Endometrium (tissue), 2 donors: ENCODE measurements around the gene EPB41L4B.
"Not testable (repeated sequence)": the region's sequence is repeated elsewhere in the genome, so short reads cannot be mapped to it uniquely, and the experiment has no call there.

Source experiments
- FAIRE-seq: peaks from 2 replicates; lab custom pipeline; 2012; peaks lifted over from hg19 to GRCh38; lab: Jason Lieb, UNC
- donor health status: control.
- donor health status: control.

Gene EPB41L4B

DNA sequence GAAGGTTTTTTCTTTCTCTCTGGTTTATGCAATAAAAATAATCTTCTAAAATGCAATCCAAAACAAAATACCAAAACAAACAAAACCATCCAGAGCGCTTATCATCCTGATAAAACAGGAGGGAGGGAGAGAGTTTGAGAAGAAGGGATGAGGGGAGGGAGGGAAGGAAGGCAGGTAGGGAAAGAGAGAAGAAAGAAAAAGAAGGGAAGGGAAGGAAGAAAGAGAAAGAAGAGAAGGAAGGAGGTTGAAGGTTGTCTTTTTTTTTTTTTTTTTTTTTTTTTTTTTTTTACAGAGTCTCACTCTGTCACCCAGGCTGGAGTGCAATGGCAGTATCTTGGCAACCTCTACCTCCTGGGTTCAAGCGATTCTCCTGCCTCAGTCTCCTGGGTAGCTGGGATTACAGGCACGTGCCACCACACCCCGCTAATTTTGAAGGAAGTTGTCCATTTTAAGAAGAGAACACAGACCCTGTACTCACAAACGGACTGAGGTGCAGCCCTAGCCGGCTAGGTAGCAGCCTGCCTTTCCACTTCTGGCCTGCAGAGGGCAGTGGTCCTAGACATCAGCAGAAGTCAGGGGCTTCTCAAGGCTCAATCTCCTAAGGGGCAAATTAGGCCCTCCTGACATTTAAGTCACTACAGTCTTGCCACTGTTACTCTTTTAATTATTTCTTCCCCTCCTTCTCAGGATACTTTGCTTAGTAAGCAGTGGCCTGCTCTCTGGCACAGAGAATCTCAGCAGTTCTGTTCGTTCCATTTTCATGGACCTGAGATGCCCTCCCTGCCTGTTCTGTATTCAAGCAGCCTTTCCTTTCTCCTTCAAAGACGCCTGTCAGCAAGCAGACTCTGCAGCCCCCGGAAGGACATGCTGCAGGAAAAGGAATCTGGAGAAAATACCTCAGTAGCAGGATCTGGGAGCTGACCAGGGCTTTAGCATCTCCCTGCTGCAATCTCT, 76.4 kb downstream of the EPB41L4B start:
- no peak for FAIRE-seq

DNA sequence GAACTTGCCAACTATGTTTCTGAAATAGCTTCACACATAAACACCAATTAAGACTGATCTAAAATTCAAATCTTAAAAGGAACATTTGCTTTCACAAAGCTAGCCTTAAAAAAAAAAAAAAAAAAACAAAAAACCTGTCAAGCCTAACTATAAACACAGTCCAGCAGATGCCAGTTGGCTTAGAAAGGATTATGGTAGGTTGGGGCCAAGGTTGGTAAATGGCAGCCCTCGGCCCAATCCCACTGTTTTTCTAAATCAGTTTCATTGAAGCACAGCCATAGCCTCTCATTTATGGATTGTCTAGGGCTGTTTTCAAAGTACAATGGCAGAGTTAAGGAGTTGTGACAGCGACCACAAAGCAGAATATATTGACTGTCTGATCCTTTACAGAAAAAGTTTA, 78.1 kb downstream of the EPB41L4B start:
- FAIRE-seq = no peak

DNA sequence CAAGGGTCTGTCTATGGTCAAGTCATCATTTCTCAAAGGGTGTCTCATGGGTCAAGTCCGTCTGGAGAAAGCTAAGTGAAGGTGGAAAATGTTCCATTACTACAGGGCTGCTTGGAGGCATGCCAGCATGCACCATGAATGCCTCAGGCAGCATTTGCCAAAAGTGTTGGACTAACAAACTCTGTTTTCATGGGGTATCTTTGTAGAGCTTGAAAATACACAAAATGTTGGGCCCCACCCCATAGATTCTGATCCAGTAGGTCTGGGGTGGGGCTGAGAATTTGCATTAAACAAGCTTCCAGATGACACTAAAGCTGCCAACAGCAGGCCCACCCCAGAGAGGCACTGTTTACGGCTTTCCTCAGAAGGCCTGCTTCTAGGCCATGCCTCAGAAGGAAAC, 78.8 kb downstream of the EPB41L4B start:
- FAIRE-seq = no peak

DNA sequence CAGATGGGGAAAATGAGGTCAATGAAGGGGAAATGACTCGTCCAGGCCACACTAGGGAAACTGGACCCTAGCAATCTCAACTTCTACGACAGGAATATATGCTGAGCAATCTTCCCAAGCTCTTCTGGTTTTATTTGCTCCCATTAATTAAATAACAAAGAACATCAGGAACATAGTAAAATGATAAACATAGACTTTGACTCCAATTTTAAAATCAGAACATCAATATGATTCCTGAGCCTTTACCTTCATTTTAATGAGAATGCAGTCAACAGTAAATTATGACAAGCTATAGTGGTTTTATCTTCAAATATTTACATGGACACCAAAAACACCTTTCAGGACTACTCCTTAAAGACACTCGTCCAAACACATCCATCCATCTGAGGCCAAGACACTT, 79.7 kb downstream of the EPB41L4B start:
- no peak for FAIRE-seq

DNA sequence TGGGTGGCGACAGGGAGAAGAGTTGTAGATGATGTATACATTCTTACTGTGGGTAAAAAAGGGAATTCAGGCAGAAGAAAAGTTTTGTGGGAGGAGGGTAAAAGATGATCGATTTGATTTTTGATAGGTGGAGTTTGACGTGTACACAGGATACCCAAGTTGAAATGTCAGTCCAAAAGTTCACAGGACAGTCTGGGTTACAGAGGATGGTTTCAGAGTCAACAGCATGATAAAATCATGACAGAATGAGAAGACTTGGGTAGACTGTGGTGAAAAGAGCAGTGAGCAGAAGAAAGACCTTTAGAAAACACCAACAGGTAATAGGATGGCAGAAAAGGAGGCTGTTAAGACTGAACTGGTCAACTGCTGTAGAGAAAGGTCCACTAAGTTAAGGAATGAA, 81.6 kb downstream of the EPB41L4B start:
- FAIRE-seq = no peak

DNA sequence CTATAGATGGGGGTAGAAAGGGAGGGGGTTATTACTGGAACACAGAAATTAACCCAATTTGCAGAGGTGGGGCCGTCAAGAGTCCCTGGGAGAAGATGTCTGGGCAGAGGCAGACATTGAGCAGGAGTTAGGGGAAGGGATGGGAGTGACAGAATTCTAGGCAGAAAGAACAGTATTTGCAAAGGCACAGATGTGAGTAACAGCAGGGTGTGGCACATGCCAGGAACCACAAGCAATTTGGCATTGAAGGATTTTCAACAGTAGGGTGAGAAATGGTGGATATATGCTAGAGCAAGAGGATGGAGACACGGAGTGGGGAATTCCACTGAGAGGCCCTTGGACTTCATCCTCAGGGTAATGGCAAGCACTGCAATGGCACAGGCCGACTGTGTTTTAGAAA, 82.2 kb downstream of the EPB41L4B start:
- no peak for FAIRE-seq

DNA sequence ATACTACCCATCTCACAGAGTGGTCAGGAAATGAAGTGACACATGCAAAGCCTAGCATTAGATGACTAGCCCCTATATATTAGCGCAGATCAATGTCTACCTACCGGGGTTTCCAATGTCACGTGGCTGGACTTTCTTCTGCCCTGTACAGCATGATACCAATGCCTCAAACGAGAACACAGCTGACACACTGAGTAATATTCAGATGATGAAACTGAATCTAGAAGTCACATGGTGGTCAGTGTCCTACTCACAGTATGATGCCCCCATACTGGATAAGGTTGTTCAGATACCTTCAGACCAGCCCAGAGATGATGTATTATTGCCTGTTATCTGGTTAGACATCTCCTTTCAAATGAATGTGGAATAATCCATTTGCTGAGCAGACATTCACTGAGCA, 82.7 kb downstream of the EPB41L4B start:
- no peak for FAIRE-seq

DNA sequence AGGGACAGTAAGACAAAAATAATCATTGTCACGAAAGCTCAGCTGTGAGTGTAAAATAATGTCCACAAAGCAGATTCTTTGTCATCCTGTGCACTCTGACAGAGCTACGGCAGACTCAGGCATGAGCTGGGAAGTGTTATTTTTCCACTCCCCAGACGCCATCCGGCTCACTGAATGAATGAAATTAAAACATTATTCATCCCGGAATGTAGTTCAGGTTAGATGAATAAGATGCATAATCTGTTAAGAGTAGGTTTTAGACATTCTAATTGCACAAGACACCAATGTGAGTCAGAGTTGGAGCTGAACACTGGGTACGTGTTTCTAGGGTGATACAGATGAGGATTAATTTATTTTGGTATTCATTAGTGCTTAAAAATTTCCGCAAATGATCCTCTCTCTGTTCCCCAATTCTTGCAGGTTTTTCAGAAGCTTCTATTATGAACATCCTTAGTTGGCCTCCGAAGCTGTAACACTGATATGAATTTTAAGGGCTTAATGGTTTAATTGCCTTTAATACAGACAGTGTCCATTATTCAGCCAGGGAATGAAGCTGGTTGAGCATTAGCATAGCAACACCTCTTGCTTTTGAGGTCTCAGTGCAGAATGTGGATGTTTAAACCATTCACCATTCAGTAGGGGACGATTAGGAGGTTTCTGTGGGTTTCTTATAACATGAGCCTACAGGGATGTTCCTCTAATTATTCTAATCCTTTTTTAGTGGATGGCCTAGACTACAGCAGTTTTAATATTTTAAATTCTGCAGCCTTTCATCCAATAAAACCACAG, 88.2 kb downstream of the EPB41L4B start:
- FAIRE-seq = no peak

DNA sequence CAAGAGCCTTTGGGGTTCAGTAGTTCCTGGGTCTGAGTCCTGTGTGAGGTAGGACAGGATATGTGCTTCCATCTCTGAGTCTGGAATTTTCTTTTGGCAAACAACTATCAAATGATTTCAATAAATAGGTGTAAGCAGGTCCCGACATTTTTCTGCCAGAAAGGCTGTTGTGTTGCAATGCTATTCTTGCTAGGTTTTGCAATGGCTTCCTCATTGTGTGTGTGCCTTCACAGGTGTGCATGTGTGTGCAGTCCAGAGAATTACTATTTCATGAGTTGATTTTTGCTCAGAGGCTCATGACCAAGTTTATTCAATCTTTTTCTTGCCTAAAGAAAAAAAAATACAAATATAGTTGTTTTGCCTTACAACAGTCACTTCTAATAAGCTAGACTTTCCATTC, 89.3 kb downstream of the EPB41L4B start:
- no peak for FAIRE-seq

DNA sequence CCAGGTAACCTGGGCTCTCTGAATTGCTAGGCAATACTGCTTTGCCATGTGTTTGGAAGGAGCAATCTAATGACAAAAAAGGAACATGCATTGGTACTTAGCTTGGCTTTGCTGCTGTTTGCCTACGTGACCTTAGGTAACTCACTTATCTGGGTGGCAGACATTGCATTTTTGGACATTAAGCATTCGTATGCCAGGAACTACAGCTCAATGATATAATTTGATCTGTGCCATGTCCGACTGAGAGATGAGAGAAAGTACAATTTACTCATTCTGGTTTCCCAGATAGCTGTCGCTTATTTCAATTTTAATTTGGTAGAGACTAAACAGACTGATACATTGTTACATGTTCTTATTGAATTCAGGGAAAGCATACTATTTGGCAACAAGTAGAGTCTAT, 90.6 kb downstream of the EPB41L4B start:
- no peak for FAIRE-seq

DNA sequence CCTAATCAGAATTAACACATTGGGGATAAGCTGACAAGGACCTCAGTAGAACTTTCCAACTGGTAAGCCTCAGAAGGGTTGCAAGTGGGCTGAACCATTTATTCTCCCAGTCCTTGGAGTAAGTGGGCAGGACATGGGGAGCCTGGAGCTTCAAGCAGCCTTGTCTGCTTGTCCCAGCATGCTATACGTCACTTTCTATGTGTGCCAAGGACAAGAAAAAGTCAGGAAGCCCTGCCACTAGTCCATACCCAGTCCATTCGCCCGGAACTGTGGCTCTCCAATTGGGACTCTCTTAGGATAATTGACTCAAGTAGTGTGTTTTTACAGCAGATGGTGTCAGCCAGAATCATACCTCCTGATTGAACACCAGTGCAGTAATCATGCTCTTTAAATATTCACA, 91.2 kb downstream of the EPB41L4B start:
- no peak for FAIRE-seq

DNA sequence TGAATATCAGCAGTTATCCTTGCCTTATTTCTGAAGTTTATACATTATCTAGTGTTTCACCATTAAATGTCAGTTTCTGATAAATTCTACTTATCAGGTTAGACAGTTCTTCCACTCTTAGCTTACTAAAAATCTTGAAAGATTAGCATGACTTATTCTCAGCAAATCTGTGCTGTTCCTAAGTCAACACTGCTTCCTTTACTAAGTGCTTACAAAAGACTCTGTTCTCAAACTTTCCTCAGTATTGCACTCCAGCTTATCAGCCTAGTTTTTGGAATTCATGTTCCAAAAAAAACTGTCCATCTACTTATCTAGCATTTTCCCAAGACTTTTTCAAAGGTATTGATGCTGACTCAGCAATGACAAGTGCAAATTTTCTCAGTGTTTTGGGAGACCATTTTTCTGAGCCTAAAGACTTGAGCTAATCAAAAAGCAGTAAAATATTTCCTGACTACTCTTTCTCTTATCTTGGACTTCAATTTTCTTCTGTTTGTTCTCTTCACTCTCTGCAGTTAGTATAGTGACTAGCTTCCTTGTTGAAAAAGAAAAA, 92.7 kb downstream of the EPB41L4B start:
- no peak for FAIRE-seq

DNA sequence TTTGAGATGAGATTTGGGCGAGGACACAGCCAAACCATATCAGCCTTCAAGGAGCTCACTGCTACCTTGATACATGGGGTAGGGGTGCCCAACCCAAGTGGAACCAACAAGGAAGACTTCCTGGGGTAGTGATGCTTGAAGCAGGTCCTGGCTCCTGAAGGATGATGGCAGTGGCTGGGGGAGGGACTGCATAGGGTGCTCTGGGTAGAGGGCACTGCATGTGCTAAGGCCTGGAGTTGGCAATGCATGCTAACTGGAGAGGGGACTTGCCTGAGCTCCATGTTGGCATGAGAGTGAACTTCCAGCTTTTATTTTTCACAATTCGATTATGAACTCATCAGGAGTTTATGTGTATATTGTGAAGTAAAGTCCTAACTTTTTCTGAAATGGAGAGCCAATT, 95.2 kb downstream of the EPB41L4B start:
- no peak for FAIRE-seq

DNA sequence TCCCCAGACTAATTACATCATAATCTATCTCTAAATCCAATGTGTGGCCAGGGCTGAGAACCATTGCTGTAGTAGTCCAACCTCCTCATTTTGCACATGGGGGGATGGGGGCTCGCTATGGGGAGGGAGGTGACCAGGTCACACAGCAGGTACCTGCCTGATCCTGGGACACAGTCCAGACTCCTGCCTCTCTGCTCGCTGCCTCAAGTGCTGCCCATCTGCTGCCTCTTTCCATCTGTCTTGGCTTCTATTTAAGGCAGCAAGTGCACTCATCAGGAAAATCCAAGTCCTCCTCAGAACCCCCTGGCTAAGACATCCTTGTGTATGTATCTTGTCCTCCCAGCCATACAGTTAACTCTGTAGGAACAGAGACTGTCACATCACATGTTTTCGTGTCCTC, 96.1 kb downstream of the EPB41L4B start:
- no peak for FAIRE-seq

DNA sequence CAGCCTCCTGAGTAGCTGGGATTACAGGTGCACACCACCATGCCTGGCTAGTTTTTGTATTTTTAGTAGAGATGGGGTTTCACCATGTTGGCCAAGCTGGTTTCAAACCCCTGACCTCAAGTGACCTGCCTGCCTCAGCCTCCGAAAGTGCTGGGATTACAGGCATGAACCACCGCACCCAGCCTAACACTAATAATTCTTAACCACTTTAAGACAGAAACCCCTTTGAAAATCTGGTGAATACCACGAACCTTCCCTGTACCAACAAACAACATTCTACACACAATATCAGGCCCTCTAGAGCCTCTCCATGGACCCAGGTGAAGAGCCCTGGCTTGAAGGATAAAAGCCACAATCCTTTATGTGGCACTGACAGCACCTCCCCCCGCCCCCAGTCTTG, 102.6 kb downstream of the EPB41L4B start:
- not testable (repeated sequence) for FAIRE-seq

DNA sequence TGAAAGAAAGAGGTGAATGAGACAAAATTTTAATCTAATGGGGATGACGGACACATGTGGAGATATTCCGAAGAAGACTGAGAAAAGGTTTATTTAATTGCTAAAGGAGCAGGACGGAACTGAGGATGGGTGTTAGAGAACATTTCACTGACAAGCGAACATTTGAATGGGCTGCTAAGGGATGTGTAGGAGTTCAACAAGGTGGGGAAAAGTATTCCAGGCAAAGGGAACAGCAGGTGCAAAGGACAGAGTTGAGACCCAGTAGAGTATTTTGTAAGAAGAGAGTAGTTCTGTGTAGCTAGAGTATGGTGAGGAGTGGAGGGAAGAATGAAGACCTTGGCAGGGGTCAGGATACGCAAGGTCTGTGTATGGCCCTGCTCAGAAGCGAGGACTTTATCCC, 106.4 kb downstream of the EPB41L4B start:
- no peak for FAIRE-seq

DNA sequence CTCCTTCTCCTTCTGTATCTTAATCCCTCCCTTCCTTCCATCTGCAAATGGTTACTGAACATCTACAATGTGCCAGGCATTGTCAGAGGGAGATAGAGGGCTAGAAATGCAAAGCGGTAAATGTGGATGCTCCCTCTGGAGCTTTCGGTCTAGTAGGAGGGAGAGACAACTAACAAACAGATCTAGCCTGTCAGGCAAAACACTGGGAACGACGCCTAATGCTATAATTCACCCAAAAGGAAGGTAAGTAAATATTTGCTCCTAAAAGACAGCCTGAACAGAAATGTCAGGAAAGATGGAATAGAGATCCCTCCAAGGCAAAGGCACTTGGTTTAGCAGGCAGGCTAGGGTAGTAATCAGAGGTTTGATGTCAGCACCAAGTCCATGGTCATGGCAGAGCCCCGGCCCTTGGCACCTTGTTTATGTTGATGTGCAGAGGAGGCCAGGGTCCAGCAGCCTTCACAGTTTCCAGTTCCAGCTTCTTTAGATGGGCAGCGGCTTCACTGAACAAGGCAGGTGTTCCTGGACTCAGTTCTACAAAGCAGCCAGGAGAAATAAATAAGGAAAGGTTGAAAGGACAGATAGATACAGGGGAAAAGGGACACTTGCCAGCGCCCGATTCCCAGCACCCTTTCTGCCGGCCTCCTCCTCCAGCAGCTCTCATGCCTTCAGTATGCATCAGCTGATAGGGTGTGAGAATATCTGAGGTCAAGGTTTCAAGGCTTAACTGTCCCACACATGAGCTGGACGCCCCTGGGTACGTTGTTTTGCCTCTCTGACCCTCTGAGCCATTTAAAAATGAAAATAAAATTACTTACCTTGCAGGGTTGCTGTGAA, 107.4 kb downstream of the EPB41L4B start:
- no peak for FAIRE-seq

DNA sequence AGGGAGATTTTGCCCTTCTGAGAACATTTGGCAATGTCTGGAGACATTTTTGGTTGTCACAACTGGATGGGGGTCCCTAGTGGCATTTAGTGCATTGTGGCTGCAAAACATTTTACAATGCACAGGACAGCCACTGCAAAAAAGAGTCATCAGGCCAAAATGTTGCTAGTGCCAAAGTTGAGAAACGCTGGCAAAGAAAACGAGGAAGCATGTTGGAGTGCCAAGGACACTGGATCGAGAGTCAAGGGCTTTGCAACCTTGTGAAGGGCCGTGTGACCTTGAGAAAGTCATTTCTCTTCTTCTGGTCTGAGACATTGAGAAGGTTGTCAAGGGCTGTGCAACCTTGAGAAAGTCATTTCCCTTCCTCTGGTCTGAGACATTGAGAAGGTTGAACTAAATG, 108.1 kb downstream of the EPB41L4B start:
- FAIRE-seq = no peak

DNA sequence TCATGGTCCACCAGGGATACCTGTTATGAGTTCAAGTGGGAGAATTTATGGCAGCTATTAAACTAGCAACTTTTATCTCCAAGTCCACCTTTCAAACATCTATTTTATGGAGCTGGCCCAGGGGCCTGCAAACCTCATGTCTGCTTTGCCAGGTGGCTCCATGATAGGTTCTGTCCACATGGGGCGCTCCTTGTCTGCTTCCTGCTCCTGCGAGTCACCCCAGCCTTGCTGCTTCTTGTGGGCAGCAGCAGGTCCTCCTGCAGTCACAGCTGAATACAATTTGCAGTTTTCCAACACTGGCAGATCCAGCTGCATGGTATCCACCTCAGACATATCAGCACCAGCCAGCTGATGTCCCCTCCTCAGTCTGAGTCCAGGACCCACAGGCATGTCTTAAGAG, 114.2 kb downstream of the EPB41L4B start:
- FAIRE-seq = no peak

DNA sequence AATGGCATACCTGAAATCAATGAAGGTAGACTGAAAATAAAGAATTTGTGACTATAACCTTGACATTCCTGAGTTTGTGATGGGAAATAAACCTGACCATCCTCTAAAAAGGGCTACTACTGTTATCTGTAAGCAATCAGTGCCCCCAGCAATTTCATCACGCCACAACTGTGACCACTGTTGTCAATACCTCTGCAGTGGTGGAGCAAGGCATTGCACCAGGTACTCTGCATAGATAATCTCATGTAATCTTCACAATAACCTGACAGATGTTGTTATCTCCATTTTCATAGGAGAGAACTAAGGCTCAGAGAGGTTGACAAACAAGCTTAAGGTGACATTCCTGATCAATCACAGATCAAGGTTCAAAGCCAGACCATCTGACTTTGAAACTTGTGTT, 115.3 kb downstream of the EPB41L4B start:
- FAIRE-seq = no peak

DNA sequence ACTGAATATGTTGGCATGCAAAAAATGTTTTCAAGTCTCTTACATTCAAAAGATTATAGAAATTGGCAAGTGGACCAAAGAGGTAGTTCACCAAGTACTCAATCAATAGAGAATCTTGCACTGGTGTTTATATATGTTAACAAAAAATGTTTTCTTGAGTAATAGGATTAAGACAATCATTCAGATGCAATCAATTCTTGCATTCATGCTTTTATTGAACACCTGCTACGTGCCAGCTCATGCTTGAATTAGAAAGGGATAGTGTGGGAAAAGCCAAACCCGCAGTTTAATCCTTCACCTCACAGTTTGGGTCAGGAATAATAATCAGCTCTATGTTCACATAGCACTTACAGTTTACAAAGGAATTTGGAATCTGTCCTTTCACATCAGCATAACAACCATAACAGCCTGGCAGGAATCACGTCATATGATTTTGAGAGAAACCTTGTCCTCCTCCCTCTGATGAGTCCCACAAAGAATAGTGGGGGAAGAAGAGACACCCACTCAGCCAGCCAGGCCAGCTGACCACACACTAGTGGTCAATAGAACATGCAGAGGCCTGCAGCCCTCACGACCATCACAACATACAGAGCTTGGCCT, 117.0 kb downstream of the EPB41L4B start:
- no peak for FAIRE-seq

DNA sequence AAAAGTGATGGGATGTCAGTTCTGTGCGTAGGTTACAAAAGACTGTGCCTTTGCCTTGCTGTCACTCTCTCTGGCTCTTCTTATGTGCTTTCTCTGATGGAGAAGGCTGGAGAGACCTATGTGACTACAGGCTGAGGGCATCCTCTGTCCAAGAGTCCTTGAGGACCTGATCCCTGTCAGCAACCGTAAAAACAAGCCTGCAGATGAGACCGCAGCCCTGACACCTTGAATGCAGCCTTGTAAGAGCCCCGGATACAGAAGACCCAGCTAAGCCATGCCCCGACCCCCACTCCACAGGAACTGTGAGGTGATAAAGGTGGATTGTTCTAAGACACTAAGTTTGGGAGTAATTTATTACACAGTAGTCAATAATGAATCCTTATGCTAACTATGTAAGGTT, 121.2 kb downstream of the EPB41L4B start:
- FAIRE-seq = no peak
